ENCODE measurements around the gene TMEM181. TPM values are rescaled to one million over a fixed set of nuclear protein-coding genes. Genes with fewer than 3 reads are reported as not detected.
A peak's percentile ranks its signal among the peaks of the same experiment; 100 is the strongest.
"Not testable (repeated sequence)": the region's sequence is repeated elsewhere in the genome, so short reads cannot be mapped to it uniquely, and the experiment has no call there.

Gene TMEM181
- total RNA-seq, 1 donor from 2014 or later: 12.9 TPM

DNA sequence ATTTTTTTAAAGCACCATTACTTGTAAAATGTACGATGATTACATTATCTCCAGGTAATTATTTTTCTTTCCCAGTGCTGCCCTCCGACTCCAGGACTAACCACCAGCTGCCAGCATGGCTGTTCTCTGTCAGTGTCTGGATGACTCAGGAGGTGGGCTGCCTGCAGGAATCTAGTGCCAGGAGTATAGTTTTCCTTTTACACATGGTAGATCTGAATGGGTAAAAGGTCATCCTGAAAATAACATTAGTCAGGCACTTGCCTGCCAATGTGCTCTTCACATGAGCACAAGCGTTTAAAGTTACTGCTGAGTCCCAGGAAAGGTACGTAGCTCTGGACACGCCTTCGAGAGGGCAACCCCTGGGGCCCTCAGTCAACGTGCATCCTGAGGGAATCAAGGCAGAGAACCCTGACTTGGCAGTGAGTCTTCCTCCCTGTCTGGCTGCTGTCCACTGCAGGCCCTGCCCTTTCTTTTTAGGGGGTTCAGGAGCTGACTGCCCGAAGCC, 82.3 kb downstream of the TMEM181 start:
- ATAC-seq: peak; percentile 38

DNA sequence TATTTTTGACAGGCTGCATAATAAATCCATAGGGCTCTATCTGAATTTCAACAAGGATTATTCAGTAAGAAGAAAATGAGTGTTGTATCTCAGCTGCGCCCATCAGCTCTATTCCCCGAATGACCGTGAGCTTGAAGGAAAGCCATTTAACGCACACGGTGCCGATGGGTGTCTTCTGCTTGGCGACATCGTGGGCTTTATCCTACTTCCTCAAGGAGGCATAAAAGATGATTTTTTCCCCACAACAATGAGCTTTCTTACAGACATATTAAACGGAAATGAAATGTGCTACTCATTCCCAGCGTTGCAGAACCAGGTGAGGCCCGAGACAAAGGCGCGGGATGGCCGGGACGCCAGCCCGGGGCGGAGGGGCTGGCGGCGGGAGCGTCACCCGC, 83.9 kb downstream of the TMEM181 start:
- ATAC-seq: no peak

DNA sequence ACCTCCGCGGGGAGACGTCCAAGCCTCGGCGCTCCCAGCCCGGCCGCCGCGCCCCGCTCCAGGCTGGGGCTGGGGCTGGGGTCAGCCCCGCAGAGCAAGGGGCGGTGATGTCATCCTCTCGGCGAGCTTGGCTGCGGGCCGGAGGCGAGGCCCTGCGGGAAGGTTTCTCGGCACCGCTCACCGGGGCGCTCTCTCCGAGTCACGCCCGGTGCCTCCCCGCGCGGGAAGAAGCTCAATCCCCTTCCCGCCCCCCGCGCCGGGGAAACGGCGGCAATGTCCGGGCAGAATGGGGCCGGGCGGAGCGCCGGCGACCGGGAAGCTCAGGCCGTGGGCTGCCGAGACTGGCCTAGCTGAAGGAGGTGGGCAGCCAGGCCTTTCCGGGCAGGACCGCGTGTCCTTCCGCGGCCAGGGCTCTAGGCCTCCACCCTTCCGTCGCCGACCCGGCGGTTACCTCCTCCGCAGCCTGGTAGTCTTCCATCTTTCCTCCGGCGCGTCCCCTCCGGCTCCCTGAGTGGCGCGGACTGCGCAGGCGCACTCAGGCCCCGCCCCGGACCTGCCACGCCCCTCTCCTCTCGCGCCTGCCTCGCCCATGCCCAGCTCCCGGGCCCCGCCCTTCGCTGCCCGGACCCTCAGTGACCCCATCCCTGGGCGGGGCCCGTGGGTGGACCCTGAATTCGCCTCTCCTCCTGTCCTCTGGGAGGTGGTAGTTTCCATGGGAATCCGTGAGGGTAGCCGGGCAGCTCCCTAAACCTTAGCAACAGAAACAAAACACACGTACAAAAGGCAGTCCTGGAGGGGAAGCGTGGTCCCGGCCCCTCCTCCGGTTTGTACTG, 84.6 kb downstream of the TMEM181 start, which contains the start of gene DYNLT1:
Gene DYNLT1 (minus strand): TSS at position 513 of the 833 bp plus-strand sequence. CDS start 35 bp downstream, at position 478.
- peak; percentile 92 for ATAC-seq

DNA sequence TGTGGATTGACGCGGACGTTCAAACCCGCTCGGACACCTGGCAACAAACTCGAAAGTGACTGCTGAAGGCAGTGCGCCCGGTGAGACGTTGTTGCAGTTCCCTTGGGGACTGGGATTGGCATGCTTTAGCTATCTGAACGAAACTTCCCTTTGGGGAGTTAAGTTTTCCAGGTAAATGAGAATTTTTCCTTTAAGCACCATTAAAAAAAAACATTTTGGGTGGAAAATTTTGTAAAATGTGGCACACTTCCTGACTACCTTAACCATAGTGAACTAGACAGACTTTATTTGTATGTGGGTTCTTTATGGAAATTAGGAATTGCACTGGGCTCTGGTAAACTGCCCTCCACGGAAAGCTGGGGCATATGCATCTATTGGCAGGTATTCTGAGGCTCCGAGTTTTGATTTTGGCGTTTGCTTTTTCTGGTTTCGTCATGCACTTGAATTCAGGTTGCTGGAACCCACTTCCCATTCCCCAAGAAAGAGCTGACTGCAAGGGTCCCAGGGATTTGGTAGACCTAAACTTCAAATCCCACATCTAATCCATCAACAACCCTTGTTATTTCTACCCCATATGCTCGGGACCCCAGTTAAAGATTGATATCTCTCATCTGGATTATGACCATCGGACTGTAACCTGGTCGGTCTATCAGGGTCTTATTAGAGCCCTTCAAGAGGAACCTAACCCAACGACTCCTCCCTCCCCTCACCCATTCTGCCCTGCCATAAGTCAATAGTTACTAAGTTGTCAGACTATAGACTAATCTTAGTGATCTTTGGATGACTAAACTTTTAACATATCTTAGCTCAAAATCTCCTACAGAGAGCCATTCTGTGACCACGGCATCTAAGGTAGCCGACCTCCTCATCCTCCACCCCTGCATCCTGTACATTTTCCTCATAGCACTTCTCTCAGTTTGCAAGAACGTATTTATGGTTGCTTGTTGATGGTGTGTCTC, 85.5 kb downstream of the TMEM181 start:
- ATAC-seq: no peak

DNA sequence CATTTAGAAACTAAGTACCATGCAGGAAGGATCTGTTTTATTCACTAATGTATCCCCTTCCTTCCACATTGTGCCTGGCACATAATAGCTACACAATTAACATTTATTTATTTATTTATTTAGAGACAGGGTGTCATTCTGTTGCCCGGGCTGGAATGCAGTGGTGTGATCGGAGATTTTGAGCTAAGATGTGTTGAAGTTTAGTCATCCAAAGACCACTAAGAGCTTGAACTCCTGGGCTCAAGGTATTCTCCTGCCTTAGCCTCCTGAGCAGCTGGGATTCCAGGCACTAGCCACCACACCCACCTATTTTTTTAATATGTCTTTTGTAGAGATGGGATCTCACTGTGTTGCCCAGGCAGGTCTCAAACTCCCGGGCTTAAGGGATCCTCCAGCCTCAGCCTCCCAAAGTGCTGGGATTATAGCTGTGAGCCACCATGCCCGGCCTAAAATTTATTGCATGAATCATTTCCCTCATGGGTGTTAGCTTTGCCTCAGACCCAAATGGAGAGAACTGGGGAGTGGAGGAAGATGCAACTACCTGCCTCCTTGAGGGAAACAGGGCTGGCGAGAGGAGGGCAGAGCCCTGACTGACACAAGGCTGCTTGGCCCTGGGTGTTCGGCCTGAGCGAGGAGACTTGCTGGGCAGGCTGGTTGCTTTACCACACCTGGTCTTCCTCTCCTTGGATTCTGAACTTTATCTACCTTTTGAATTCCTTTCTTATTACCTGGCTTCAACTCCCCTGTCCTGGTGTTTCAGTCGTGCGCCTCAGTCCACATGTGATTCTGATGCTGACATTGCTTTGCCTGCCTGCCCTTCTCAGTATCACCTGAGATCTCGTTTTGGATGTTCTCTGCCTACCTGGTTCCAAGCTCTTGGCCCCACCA, 86.4 kb downstream of the TMEM181 start:
- peak; percentile 56 for ATAC-seq

DNA sequence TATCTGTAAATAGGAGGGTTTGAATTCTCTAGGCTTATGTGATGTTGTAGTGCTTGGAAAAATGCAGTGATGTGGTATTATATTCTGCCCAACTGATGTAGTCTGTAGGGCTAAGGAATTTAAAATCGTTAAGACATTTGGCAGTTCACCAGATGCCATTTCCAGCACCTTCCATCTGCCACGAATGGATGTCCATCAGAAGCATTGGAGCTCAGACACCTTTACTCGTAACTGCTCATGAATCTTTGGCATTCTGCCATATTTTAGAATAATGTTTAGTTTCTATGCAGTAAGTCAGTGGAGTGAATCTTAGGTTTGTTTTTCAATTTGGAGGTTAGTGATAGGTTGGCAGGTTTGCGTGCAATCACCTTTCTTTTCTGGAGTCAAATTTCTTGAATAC, 87.6 kb downstream of the TMEM181 start:
- no peak for ATAC-seq

DNA sequence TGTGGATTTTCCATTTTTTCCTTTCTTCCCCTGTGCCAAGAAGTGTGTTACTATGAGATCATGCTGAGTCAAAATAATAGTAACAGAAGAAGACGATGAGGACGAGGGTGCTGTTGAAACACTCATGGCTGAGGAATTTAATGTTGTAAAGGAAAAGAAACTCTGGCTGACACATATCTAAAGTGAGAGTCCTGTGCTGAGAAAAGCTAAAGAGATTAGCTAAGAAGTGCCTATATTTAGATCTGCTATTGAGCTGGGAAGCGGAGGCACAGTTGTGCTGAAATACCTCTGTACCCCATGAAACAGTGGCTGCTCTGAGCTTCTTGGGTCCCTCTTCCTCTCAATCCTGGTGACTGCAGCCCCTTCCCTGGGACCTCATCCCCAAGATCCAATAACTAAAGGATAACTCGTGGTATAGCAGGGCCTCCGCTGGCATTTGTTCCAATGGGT, 88.8 kb downstream of the TMEM181 start:
- ATAC-seq: peak; percentile 9

DNA sequence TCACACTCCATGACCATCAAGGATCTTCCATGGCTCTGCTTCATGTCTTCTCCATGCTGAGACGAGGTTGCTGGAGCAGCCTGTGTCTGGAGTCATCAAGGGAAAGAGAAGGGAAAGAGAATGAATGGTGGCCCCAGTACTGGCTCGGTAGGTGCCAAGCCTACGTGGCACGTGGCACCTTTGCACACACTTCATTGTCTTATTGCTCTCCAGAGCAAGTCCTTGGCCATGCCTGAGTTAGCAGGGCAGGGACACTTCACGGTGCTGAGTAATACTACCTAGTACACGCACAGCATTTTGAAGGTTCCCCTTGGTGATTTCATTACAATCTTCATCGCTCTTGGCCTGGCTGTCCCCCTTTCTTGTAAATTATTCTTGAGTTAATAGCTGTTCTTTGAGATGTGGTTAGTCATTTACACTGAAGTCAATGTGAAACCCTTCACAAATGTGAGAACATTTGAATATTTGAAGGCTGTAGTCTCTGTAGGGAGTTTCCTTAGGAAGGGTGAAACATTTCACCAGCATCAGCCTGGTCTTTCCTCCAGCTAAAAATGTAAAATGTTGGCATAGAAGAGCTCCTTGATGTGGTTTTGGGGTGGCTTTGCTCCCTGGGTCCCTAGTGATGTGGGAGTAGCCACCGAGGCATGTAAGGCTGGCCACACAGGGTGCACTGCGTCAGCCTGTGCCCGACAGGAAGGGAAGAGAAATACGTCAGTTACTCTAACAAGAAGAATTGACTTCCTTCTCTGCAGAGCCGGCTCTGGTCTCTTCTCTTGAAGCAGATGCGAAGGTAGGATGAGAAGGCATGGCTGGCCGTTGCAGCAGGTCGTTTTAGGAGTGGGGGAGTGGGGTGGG, 89.6 kb downstream of the TMEM181 start, which contains the start of gene SYTL3:
Gene SYTL3 (plus strand): TSS at position 766 of the 855 bp plus-strand sequence. CDS start 13,215 bp downstream, outside the sequence.
- peak; percentile 66 for ATAC-seq

DNA sequence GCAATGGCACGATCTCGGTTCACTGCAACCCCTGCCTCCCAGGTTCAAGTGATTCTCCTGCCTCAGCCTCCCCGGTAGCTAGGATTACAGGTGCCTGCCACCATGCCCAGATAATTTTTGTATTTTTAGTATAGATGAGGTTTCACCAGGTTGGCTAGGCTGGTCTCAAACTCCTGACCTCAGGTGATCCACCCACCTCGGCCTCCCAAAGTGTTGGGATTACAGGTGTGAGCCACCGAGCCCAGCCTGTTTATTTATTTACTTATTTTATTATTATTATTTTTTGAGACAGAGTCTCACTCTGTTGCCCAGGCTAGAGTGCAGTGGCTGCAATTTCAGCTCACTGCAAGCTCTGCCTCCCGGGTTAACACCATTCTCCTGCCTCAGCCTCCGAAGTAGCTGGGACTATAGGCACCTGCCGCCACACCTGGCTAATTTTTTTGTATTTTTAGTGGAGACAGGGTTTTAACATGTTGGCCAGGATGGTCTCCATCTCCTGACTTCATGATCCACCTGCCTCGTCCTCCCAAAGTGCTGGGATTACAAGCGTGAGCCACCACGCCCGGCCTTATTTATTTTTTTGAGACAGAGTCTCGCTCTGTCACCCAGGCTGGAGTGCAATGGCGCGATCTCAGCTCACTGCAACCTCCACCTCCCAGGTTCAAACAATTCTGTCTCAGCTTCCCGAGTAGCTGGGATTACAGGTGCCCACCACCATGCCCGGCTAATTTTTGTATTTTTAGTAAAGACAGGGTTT, 92.3 kb downstream of the TMEM181 start:
- not testable (repeated sequence) for ATAC-seq

DNA sequence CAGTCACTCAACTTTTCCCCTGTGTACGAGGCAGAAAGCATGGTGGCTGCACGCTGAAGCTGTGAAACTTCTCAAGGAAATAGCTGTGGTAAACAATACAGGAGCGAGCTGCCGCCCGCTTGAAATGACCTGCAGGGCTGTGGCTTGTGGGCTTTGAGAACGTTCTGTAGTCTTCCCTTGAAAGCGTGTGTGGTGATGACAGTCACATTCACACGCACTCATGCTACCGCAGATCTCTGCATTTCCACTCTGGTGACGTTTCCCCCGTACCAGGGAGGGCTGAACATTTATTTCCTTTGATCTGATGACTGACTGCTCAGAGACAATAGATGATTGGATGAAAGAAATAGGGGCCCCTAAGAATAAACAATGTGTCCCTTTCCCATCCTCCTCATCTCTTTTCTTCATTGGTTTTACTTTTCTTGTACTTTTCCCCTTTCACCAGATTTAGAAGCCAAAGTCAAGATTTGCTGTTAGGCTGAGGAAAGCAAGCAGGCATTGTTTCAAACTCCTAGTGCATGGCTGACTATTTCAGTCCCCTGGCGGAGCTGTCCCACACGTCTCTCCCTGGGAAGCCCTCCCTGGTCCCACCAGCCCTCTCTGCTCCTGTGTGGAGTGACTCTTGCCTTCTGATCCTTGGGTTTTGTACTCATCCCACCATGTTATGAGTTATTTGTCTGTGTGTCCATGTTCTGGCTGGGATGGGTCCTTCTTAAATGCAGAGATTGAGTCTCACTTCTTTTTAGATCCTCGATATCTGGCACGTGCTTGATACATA, 93.9 kb downstream of the TMEM181 start:
- peak; percentile 27 for ATAC-seq

DNA sequence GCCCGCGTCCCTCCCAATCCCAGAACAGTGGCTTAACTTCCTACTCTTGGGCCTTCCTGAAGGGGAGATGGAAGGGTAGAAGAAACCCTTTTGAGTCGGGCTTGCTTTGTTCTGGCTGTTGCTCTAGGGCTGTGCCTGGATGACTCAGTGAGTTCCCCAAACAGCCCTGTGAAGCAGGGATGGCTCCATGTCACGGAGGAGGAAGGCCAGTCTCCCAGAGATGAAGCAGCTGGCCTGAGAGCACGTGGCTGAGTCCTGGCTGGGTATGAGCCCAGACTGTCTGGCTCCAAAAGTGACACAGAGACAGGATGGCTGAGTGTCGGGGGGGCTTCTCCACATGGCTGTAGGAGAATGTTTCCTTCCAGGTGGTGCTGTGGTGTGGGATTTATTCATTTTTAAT, 94.6 kb downstream of the TMEM181 start:
- ATAC-seq: peak; percentile 78

DNA sequence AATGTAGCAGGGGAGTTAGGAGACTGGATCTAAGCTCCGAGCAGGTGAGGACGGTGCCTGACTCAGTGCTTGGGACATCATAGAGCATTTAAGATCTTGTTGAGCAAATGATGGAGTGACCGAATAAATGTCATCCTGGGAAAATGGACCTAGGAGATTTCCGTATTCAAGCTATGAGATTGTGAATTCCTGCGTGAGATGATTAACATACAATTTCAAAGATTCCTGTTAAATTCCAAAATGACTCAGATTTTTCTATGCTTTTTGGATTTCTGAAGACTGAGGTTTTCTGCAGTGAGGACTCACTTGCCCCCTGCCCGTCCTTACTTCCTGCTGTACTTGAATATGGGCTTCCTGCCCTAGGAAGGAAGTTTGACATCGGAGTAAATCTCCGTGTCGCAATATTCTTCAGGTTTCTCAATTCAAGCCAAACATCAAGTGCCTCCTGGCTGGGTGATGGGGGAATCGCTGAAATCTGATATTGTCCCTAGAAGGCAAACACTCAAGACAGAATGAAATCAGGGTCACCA, 95.1 kb downstream of the TMEM181 start:
- ATAC-seq: no peak

DNA sequence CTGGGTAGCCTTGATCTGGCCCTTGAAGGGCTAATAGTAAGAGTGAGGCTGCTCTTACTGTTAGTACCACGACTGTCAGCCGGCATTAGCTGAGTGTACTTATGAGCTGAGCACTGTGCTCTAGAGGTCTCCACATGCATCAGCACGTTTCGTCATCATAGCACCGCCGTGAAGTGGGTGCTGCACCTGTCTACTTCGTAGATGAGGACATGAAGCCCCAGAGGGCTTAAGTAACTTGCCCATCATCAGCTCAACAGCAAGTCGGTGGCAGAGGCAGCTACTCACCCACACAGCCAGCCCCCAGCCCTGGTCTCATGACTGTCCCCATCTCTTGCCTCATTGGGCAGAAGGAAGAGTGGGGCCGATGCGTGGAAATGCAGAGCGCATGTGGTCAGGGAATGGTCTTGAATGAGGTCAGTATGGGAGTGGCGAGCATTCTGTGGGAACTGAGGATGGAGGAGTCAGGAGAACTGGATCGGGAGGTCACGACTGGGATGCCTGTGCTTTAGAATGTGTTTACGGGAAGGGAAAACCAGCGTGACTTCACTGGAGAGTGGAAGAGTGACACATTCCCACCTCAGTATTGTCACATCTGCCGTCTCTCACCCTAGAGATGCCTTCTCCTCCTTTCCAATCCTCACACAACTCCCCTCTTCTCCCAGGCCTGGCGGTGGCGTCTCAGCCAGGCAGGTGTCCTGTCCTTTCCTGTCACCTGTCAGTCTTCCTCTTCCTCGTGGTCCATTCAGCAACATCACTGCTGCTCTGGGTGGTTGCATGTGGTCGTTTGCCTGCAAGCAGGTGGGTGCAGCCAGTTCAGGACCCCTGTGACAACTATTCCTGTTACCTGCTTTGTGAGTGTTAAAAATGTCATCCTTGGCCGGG, 95.9 kb downstream of the TMEM181 start:
- no peak for ATAC-seq

DNA sequence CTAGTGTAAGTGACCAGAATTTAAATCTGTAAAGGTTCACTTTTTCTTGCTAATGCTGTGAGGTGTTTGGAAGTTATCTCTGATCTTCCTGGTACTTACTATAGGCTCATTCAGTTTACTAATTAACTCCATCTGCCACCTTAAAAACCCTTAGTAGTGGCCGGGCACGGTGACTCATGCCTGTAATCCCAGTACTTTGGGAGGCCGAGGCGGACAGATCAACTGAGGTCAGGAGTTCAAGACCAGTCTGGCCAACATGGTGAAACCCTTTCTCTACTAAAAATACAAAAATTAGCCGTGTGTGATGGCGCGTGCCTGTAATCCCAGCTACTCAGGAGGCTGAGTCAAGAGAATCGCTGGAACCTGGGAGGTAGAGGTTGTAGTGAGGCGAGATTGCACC, 97.1 kb downstream of the TMEM181 start:
- not testable (repeated sequence) for ATAC-seq

DNA sequence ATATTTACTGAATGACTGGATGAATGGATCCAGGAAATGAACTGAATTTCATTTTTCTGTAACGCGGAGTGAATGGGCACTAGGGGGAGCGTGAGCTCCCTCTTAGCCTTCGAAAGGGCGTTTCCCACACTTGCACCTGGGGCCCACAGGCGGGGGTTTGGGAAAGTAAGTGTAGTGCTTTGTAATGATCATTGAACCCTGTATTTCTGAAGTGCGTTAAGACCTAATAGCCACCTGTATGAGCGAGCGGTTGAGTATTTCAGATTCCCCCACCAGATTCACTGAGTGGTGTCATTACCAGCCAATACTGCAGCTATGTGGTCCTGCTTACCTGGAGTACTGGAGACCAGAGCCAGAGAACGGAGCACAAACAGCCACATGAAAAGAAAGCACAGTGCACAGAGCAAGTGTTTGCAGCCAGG, 100.5 kb downstream of the TMEM181 start:
- peak; percentile 54 for ATAC-seq

DNA sequence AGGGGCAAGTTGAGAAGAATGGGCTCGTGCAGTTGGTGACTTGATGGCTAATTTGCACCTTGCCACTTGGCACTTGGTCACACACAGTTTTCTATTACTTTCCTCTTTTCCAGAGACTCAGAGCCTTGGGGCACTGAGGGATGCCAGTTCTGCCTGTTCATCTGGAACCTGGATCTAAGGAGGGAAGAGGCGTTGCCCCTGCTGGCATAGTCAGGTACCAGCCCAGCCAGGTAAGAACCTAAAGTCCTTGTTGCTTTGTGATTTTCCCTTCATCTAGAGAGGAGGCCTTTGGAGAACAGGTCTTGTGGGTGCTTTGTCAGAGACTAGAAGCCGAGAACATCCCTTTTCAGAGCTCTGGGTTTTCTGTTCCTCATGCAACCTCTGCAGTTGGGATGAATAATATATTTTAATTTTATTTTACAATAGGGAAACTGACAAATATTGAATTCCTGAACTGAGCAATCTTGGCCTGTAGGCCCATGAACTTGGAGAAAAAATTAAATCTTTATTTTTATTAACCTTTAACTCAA, 101.3 kb downstream of the TMEM181 start:
- ATAC-seq: peak; percentile 91

DNA sequence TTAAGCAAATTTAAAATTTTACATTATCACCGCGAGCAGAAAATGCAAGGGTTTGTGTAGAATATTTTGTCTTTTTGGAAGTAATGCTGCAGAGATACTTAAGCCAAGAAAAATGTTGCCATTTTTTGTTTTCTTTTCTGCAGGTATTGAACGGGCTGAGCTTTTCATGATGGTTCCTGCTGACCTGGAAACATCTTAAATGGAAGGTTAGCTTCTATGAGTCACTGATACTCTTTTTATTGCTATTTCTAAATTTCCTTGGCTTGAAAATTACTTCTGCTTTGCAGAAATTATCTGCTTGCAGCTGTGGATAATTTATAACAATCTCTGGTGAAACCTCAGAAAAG, 102.7 kb downstream of the TMEM181 start:
- ATAC-seq: no peak
